CD14-positive monocyte (primary cell): ENCODE measurements around the gene CUTA. TPM values are rescaled to one million over a fixed set of nuclear protein-coding genes. Genes with fewer than 3 reads are reported as not detected.

Source experiments
- DNase-seq, 3 donors: peaks; one replicate each; pipeline ENCODE4 v3.0.0-alpha.2; 2011 to 2022
- H2AFZ ChIP-seq: 2 replicates; pipeline ENCODE4 v1.6.0; 2012; ENCODE audit warnings: mild to moderate bottlenecking, low read depth, low read length, inconsistent platforms; ENCODE audit not compliant: insufficient read depth, poor library complexity, severe bottlenecking
- H3K27ac ChIP-seq, 2 donors: 1 replicate in 1 of 2; 2 replicates in 1 of 2; pipeline ENCODE4 v1.5.1; 2012 to 2013; ENCODE audit warnings: low read length in 2 of 2, control low read depth in 1 of 2, inconsistent platforms in 1 of 2, low read depth in 1 of 2, mild to moderate bottlenecking in 1 of 2
- H3K27me3 ChIP-seq, 2 donors: one replicate each; pipeline versions ENCODE4 v1.6.0 to v1.6.1; 2011 to 2013; ENCODE audit warnings: low read length in 2 of 2; ENCODE audit not compliant: control insufficient read depth in 2 of 2, insufficient read depth in 2 of 2
- H3K36me3 ChIP-seq, 2 donors: replicated peaks in 1 of 2; 1 replicate in 1 of 2; 2 replicates in 1 of 2; pipeline versions ENCODE4 v1.5.1 to v1.6.1; 2012 to 2013; ENCODE audit warnings: low read length in 2 of 2, control low read depth in 1 of 2, inconsistent platforms in 1 of 2, mild to moderate bottlenecking in 1 of 2; ENCODE audit not compliant: insufficient read depth in 2 of 2, control insufficient read depth in 1 of 2
- H3K4me1 ChIP-seq, 2 donors: 1 replicate in 1 of 2; 2 replicates in 1 of 2; pipeline versions ENCODE4 v1.5.1 to v1.6.1; 2012 to 2013; ENCODE audit warnings: low read length in 2 of 2, control low read depth in 1 of 2, inconsistent platforms in 1 of 2, mild to moderate bottlenecking in 1 of 2, moderate library complexity in 1 of 2; ENCODE audit not compliant: insufficient read depth in 2 of 2, control insufficient read depth in 1 of 2
- H3K4me2 ChIP-seq: replicated peaks from 2 replicates; pipeline ENCODE3; 2012; ENCODE audit warnings: low read length, moderate library complexity, mild to moderate bottlenecking; ENCODE audit not compliant: poor library complexity, severe bottlenecking; ENCODE audit errors: extremely low read depth
- H3K4me3 ChIP-seq, 3 experiments: fragments of 200-600 bp in 1 of 3; sonication (generic) in 1 of 3; replicated peaks in 1 of 3; 1 replicate in 2 of 3; 2 replicates in 1 of 3; pipeline ENCODE4 v1.5.1; 2011 to 2013; ENCODE audit warnings: low read length in 3 of 3, mild to moderate bottlenecking in 3 of 3, control low read depth in 2 of 3, low read depth in 2 of 3, inconsistent platforms in 1 of 3, moderate library complexity in 1 of 3
- H3K79me2 ChIP-seq: 2 replicates; pipeline ENCODE4 v1.6.0; 2012; ENCODE audit warnings: mild to moderate bottlenecking, control low read depth, inconsistent platforms, low read length, moderate library complexity; ENCODE audit not compliant: insufficient read depth
- H3K9ac ChIP-seq: 2 replicates; pipeline ENCODE4 v1.6.0; 2017; ENCODE audit warnings: low read length, mild to moderate bottlenecking; ENCODE audit not compliant: insufficient read depth, poor library complexity, severe bottlenecking
- H3K9me3 ChIP-seq, 2 donors: replicated peaks in 1 of 2; 1 replicate in 1 of 2; 2 replicates in 1 of 2; pipeline versions ENCODE4 v1.5.1 to v1.6.1; 2012 to 2013; ENCODE audit warnings: low read length in 2 of 2, control low read depth in 1 of 2; ENCODE audit not compliant: control insufficient read depth in 1 of 2, insufficient read depth in 1 of 2
- H4K20me1 ChIP-seq: 2 replicates; pipeline ENCODE4 v1.6.0; 2012; ENCODE audit warnings: mild to moderate bottlenecking, low read length, control low read depth, moderate library complexity; ENCODE audit not compliant: insufficient read depth
- H3K27ac Mint-ChIP-seq, 7 donors: one replicate each; pipeline ENCODE4 v1.8.0; 2020; ENCODE audit warnings: mild to moderate bottlenecking in 7 of 7, mixed read lengths in 7 of 7, moderate library complexity in 6 of 7, inconsistent platforms in 2 of 7
- H3K27me3 Mint-ChIP-seq, 3 donors: one replicate each; pipeline ENCODE4 v1.8.0; 2021 to 2022; ENCODE audit warnings: low read depth in 3 of 3, mild to moderate bottlenecking in 3 of 3, mixed read lengths in 3 of 3, moderate library complexity in 3 of 3, inconsistent platforms in 1 of 3
- H3K36me3 Mint-ChIP-seq, 2 donors: one replicate each; pipeline ENCODE4 v1.8.0; 2020; ENCODE audit warnings: mixed read lengths in 2 of 2, inconsistent platforms in 1 of 2, mild to moderate bottlenecking in 1 of 2
- H3K4me1 Mint-ChIP-seq: one replicate; pipeline ENCODE4 v1.8.0; 2020; ENCODE audit warnings: mild to moderate bottlenecking, mixed read lengths
- H3K4me3 Mint-ChIP-seq, 2 donors: one replicate each; pipeline ENCODE4 v1.8.0; 2020; ENCODE audit warnings: mild to moderate bottlenecking in 2 of 2, mixed read lengths in 2 of 2, moderate library complexity in 1 of 2
- H3K9me3 Mint-ChIP-seq, 7 donors: one replicate each; pipeline ENCODE4 v1.8.0; 2020 to 2022; ENCODE audit warnings: mixed read lengths in 7 of 7, mild to moderate bottlenecking in 6 of 7, moderate library complexity in 6 of 7, inconsistent platforms in 2 of 7
- CTCF ChIP-seq: fragments of 200-600 bp; IDR thresholded peaks from one replicate; pipeline ENCODE4 v1.8.0; 2022; ENCODE audit warnings: antibody characterized with exemption, mild to moderate bottlenecking
- WGBS: methylation state at CpG from one replicate; pipeline ENCODE4 v1.1.5; 2013; ENCODE audit warnings: missing lambda C conversion rate; ENCODE audit not compliant: insufficient coverage; 5-methylcytosine and 5-hydroxymethylcytosine counted together
- intact Hi-C, 2 donors: fragments of 100-400 bp; cut with micrococcal nuclease; formaldehyde crosslinking; loops; one replicate each; pipeline versions ENCODE4 v1.15.0 to v1.15.1; 2023
- polyA plus RNA-seq, 3 donors: library from polyadenylated mRNA; depleted of rRNA in 1 of 3; unstranded in 2 of 3; stranded (reverse) in 1 of 3; fragments of 300-500 nt in 2 of 3; fragments of >200 nt in 1 of 3; fragmentation: Illumina TruSeq in 2 of 3; gene quantifications; 1 replicate in 2 of 3; 2 replicates in 1 of 3; pipeline ENCODE4 v1.2.3, GENCODE V29; 2012 to 2021

Gene CUTA
- polyA plus RNA-seq, 3 donors, result 137 to 160 (median 153) TPM

- peak overlapping the region; percentile 95 to 98 (median 96) for H3K27ac Mint-ChIP-seq
- intact Hi-C loops, result loop anchor here in 1 of 2 donors (5.0 to 10.0 kb wide), 3 partner anchors 34 to 214 kb away; partner anchors contain the start of genes HSD17B8, RING1, RXRB and SLC39A7
- H3K9me3 Mint-ChIP-seq, result peaks cover 0 to 2% (median 0%) of the 10 kb centered on the region in 7 donors
- peak overlapping the region; percentile 72 for H3K9ac ChIP-seq
- peak overlapping the region; percentile 66 for H2AFZ ChIP-seq
- peaks cover 1 to 23% of the 10 kb centered on the region in 2 donors for H3K36me3 ChIP-seq
- H3K4me3 Mint-ChIP-seq, result peak overlapping the region; percentile 86 to 87
- no peaks in the 10 kb centered on the region for H3K9me3 ChIP-seq
- WGBS, result 51% methylated on average over 5 of the region's 8 CpGs
- peak overlapping the region; percentile 71 for H3K4me2 ChIP-seq
- no peaks in the 10 kb centered on the region for H3K27me3 ChIP-seq
- H3K4me1 ChIP-seq, result peaks cover 29 to 51% of the 10 kb centered on the region in 2 donors
- peaks cover 3 to 21% (median 16%) of the 10 kb centered on the region in 3 donors for H3K27me3 Mint-ChIP-seq
- peaks cover 42% of the 10 kb centered on the region for H3K4me1 Mint-ChIP-seq
- TF ChIP-seq CTCF, result no peak
- peak overlapping the region; percentile 60 to 97 for H3K27ac ChIP-seq
- H3K79me2 ChIP-seq, result peaks cover 24% of the 10 kb centered on the region
- peak overlapping the region; percentile 22 to 69 (median 31) for H3K4me3 ChIP-seq
- peaks cover 4% of the 10 kb centered on the region for H4K20me1 ChIP-seq
- H3K36me3 Mint-ChIP-seq, result peaks cover 27 to 30% of the 10 kb centered on the region in 2 donors
- DNase-seq, result peak in 1 of 3 donors; percentile 72
These were observed 884 bp upstream of the CUTA start for GRCh38 chr6:33418690-33419291.

- peak overlapping the region; percentile 84 for H3K4me2 ChIP-seq
- H3K9ac ChIP-seq, result peak overlapping the region; percentile 72
- H2AFZ ChIP-seq, result peak overlapping the region; percentile 87
- H3K27ac Mint-ChIP-seq, result peak overlapping the region; percentile 93 to 98 (median 96)
- H3K36me3 Mint-ChIP-seq, result peaks cover 40 to 41% of the 10 kb centered on the region in 2 donors
- peak overlapping the region; percentile 51 to 84 (median 71) for H3K4me3 ChIP-seq
- DNase-seq, result peak in 2 of 3 donors; percentile 52 to 90
- no peaks in the 10 kb centered on the region for H3K27me3 ChIP-seq
- peaks cover 3 to 34% of the 10 kb centered on the region in 2 donors for H3K36me3 ChIP-seq
- H3K4me1 ChIP-seq, result peaks cover 29 to 54% of the 10 kb centered on the region in 2 donors
- H3K27me3 Mint-ChIP-seq, result peaks cover 2 to 18% (median 12%) of the 10 kb centered on the region in 3 donors
- TF ChIP-seq CTCF, result no peak
- WGBS, result 3% methylated on average over 17 of the region's 25 CpGs
- peaks cover 24% of the 10 kb centered on the region for H3K79me2 ChIP-seq
- peaks cover 48% of the 10 kb centered on the region for H3K4me1 Mint-ChIP-seq
- peak overlapping the region; percentile 60 to 97 for H3K27ac ChIP-seq
- H3K9me3 Mint-ChIP-seq, result peaks cover 0 to 2% (median 0%) of the 10 kb centered on the region in 7 donors
- H3K4me3 Mint-ChIP-seq, result peak overlapping the region; percentile 86 to 93
- H4K20me1 ChIP-seq, result peaks cover 4% of the 10 kb centered on the region
- intact Hi-C loops, result loop anchor here in 1 of 2 donors (5.0 to 10.0 kb wide), 3 partner anchors 35 to 213 kb away; partner anchors contain the start of genes HSD17B8, RING1, RXRB and SLC39A7
- no peaks in the 10 kb centered on the region for H3K9me3 ChIP-seq
These were observed 592 bp downstream of the CUTA start for GRCh38 chr6:33417128-33417902.
